GM12878 (cell line): ENCODE results near the gene ZBTB22. TPM values are rescaled to one million over a fixed set of nuclear protein-coding genes. Genes with fewer than 3 reads are reported as not detected.

ENCODE experiments used
- ATAC-seq: fragments of 200-7000 bp; cut with Tn5 transposase; 3 replicates; pipeline ENCODE4 v1.9.1; 2020; ENCODE audit warnings: mild to moderate bottlenecking, moderate library complexity
- BruUV-seq: library from RNA; stranded (reverse); fragments of 400-500 nt; replicated peaks from 2 replicates; lab custom pipeline; 2021; lab: Mats Ljungman, UMichigan
- CTCF ChIA-PET: fragments of 300-600 bp; sonication (Branson Sonifier 250); formaldehyde crosslinking; extraction: SDS; loops from one replicate; lab custom pipeline; 2021; ENCODE audit warnings: inconsistent platforms; lab: Yijun Ruan, JAX
- POLR2A ChIA-PET: fragments of 350-600 bp; formaldehyde crosslinking; extraction: SDS; loops from one replicate; lab custom pipeline; 2021; ENCODE audit warnings: inconsistent platforms; lab: Charles Lee
- RAD21 ChIA-PET: fragments of 300-600 bp; sonication (Branson Sonifier 250); formaldehyde crosslinking; loops from one replicate; lab custom pipeline; 2023; ENCODE audit warnings: antibody characterized with exemption; ENCODE audit not compliant: unreplicated experiment; lab: Charles Lee
- SMC1A ChIA-PET: fragments of 300-600 bp; sonication (Branson Sonifier 250); formaldehyde crosslinking; loops from one replicate; lab custom pipeline; 2023; ENCODE audit not compliant: unreplicated experiment, uncharacterized antibody; lab: Charles Lee
- DNase-seq: peaks from one replicate; pipeline ENCODE4 v3.0.0-alpha.2; 2011; ENCODE audit warnings: low read depth, low spot score
- FAIRE-seq: peaks from 3 replicates; lab custom pipeline; 2011; peaks lifted over from hg19 to GRCh38; lab: Jason Lieb, UNC
- H2AFZ ChIP-seq: 2 replicates; pipeline ENCODE4 v1.6.0; 2011; ENCODE audit warnings: low read depth, low read length, control low read depth; ENCODE audit not compliant: control insufficient read depth
- H3K27ac ChIP-seq: 2 replicates; pipeline ENCODE4 v1.5.1; 2011; ENCODE audit warnings: control low read depth; ENCODE audit not compliant: control insufficient read depth, insufficient read depth
- H3K27me3 ChIP-seq, 2 experiments: replicated peaks in 1 of 2; 2 replicates each; pipeline versions ENCODE4 v1.6.0 to v1.6.1; 2011; ENCODE audit warnings: low read length in 1 of 2; ENCODE audit not compliant: control insufficient read depth in 2 of 2, insufficient read depth in 2 of 2
- H3K36me3 ChIP-seq, 2 experiments: 2 replicates each; pipeline ENCODE4 v1.5.1; 2011; ENCODE audit warnings: low read length in 1 of 2; ENCODE audit not compliant: control insufficient read depth in 2 of 2, insufficient read depth in 2 of 2
- H3K4me1 ChIP-seq: 2 replicates; pipeline ENCODE4 v1.6.1; 2011; ENCODE audit warnings: mild to moderate bottlenecking, low read length, moderate library complexity, mixed read lengths; ENCODE audit not compliant: control insufficient read depth, insufficient read depth
- H3K4me2 ChIP-seq: 2 replicates; pipeline ENCODE4 v1.6.0; 2011; ENCODE audit warnings: control low read depth; ENCODE audit not compliant: control insufficient read depth, insufficient read depth
- H3K4me3 ChIP-seq: fragments of 200-600 bp; sonication (generic); 2 replicates; pipeline ENCODE4 v1.5.1; 2016
- H3K79me2 ChIP-seq: 2 replicates; pipeline ENCODE4 v1.6.0; 2011; ENCODE audit warnings: low read length; ENCODE audit not compliant: control insufficient read depth, insufficient read depth
- H3K9ac ChIP-seq: 2 replicates; pipeline ENCODE4 v1.8.0; 2011; ENCODE audit warnings: low read length, control low read depth, mixed read lengths; ENCODE audit not compliant: control insufficient read depth, insufficient read depth
- H3K9me3 ChIP-seq: replicated peaks from 3 replicates; pipeline ENCODE4 v1.5.1; 2011; ENCODE audit warnings: mild to moderate bottlenecking, low read length; ENCODE audit not compliant: control insufficient read depth, insufficient read depth
- H4K20me1 ChIP-seq: 2 replicates; pipeline ENCODE4 v1.6.0; 2011; ENCODE audit not compliant: control insufficient read depth, insufficient read depth
- ATF2 ChIP-seq: IDR thresholded peaks from 2 replicates; pipeline ENCODE4 v1.6.1; 2012; ENCODE audit warnings: low read length, inconsistent platforms
- CBX3 ChIP-seq: fragments of 200-600 bp; sonication (generic); IDR thresholded peaks from 2 replicates; pipeline ENCODE4 v1.6.1; 2016; ENCODE audit warnings: low read depth, borderline replicate concordance
- GABPA ChIP-seq: IDR thresholded peaks from 2 replicates; pipeline ENCODE4 v1.6.1; 2014; ENCODE audit warnings: antibody characterized with exemption, low read depth, mild to moderate bottlenecking, inconsistent platforms
- HCFC1 ChIP-seq: fragments of 150-350 bp; IDR thresholded peaks from 2 replicates; pipeline ENCODE4 v1.6.1; 2014; ENCODE audit warnings: low read length
- RELA ChIP-seq: fragments of 450-650 bp; IDR thresholded peaks from 2 replicates; pipeline ENCODE4 v1.8.0; 2014; ENCODE audit warnings: borderline replicate concordance; ENCODE audit not compliant: partially characterized antibody
- RFX5 ChIP-seq: IDR thresholded peaks from 2 replicates; pipeline ENCODE4 v1.6.1; 2011; ENCODE audit warnings: low read depth, low read length, improper control_type of control experiment
- RUNX3 ChIP-seq: IDR thresholded peaks from 2 replicates; pipeline ENCODE4 v1.6.1; 2012; ENCODE audit warnings: low read length, inconsistent platforms
- SMC3 ChIP-seq: IDR thresholded peaks from 2 replicates; pipeline ENCODE4 v1.6.1; 2011; ENCODE audit warnings: low read length, improper control_type of control experiment, borderline replicate concordance
- ZBTB40 ChIP-seq: fragments of 450-650 bp; IDR thresholded peaks from 2 replicates; pipeline ENCODE4 v1.6.1; 2016; ENCODE audit warnings: mild to moderate bottlenecking, moderate library complexity, borderline replicate concordance
- ZNF217 ChIP-seq: fragments of 450-650 bp; IDR thresholded peaks from 2 replicates; pipeline ENCODE4 v1.6.1; 2017; ENCODE audit warnings: antibody characterized with exemption, mild to moderate bottlenecking
- ZNF274 ChIP-seq: IDR thresholded peaks from one replicate; pipeline ENCODE4 v1.8.0; 2011; ENCODE audit not compliant: insufficient read length, insufficient read depth
- WGBS: methylation state at CpG from one replicate; pipeline ENCODE4 v1.1.6; 2016; ENCODE audit warnings: low lambda C conversion rate; ENCODE audit not compliant: insufficient replicate concordance, insufficient coverage; ENCODE audit errors: missing lambda C conversion rate; 5-methylcytosine and 5-hydroxymethylcytosine counted together
- in situ Hi-C: fragments of 300-500 bp; cut with MboI; formaldehyde crosslinking; loops from 9 replicates; pipeline ENCODE4 v1.14.3; 2018; ENCODE audit warnings: mixed read lengths
- intact Hi-C: fragments of 100-400 bp; cut with micrococcal nuclease; formaldehyde crosslinking; loops from one replicate; pipeline ENCODE4 v1.14.2; 2022; ENCODE audit not compliant: unreplicated experiment
- polyA plus RNA-seq, 11 experiments: library from polyadenylated mRNA; depleted of rRNA in 4 of 11; unstranded in 6 of 11; stranded (reverse) in 5 of 11; fragments of >200 nt; fragmentation: Nextera tagmentation in 4 of 11; fragmentation: Illumina TruSeq in 1 of 11; extraction: Ambion mirVana in 4 of 11; extraction: Trizol in 1 of 11; gene quantifications; 1 replicate in 1 of 11; 2 replicates in 10 of 11; pipeline versions ENCODE4 v1.2.1 to v1.2.3, GENCODE V29; 2011 to 2016; ENCODE audit warnings: inconsistent platforms in 2 of 11, missing spikeins in 2 of 11, low read depth in 1 of 11
- total RNA-seq, 4 experiments: library from RNA; depleted of rRNA in 3 of 4; stranded (reverse); fragments of >200 nt in 3 of 4; fragmentation: Illumina TruSeq in 1 of 4; extraction: Trizol in 1 of 4; gene quantifications; 2 replicates each; pipeline versions ENCODE4 v1.2.1 to v1.2.3, GENCODE V29; 2013 to 2021
- TF ChIP-seq, protein P1 (sequence below): fragments of 450-650 bp; IDR thresholded peaks from 2 replicates; pipeline ENCODE4 v1.6.1; 2018; ENCODE audit warnings: borderline replicate concordance, mild to moderate bottlenecking; ENCODE audit not compliant: partially characterized antibody
- TF ChIP-seq, protein P2 (sequence below): IDR thresholded peaks from 2 replicates; pipeline ENCODE4 v1.6.1; 2012; ENCODE audit warnings: low read depth, low read length, improper control_type of control experiment
- TF ChIP-seq, protein P3 (sequence below): IDR thresholded peaks from 2 replicates; pipeline ENCODE4 v1.6.1; 2011; ENCODE audit warnings: low read depth, mild to moderate bottlenecking, low read length, moderate library complexity, borderline replicate concordance; ENCODE audit errors: extremely low read depth

ZBTB22 gene
- total and polyA plus RNA-seq, 10 of the 15 experiments (the other 5 are each of a cell fraction or from before 2014, with no cell fraction given) = 0.11 to 9.9 (median 4.8) TPM

- RAD21 ChIA-PET = interaction anchor here (2.0 kb wide), 1 partner anchor 9 kb away, joined by 6 read pairs; no protein-coding TSS in a partner anchor
- POLR2A ChIA-PET = interaction anchor here (0.7 to 1.5 kb wide), 4 partner anchors 10 to 38 kb away, joined by 3 to 4 read pairs (median 4); partner anchors contain the start of gene ZBTB22
- no TSS peak for BruUV-seq
- no peak overlapping the region for H3K4me2 ChIP-seq
- H3K36me3 ChIP-seq = no peaks in the 10 kb centered on the region
- FAIRE-seq = no peak
- DNase-seq = no peak
- no peaks in the 10 kb centered on the region for H3K27me3 ChIP-seq
- intact Hi-C loops (no loop called here), in situ Hi-C loops (no loop called here)
- no peak overlapping the region for H3K9ac ChIP-seq
- H3K27ac ChIP-seq = no peak overlapping the region
- peaks cover 6% of the 10 kb centered on the region; the same call in 1 of the 2 replicates for H3K4me1 ChIP-seq
- no peaks in the 10 kb centered on the region for H3K9me3 ChIP-seq
- CTCF ChIA-PET = interaction anchor here (1.1 to 5.6 kb wide), 2 partner anchors 9 to 77 kb away, joined by 3 to 25 read pairs; no protein-coding TSS in a partner anchor
- ATAC-seq = 0 out of 3 replicates have a peak, but pooled peaks have one; percentile 27
- SMC1A ChIA-PET = interaction anchor here (2.5 kb wide), 1 partner anchor 9 kb away, joined by 17 read pairs; no protein-coding TSS in a partner anchor
- H2AFZ ChIP-seq = no peak overlapping the region
- no peak overlapping the region for H3K4me3 ChIP-seq
- WGBS = 84% methylated on average over 3 of the region's 4 CpGs
- H4K20me1 ChIP-seq = no peaks in the 10 kb centered on the region
- H3K79me2 ChIP-seq = no peaks in the 10 kb centered on the region
- no peak for TF ChIP-seq ZNF274
- TF ChIP-seq ATF2 = peak; percentile 43; the same call in 1 of the 2 replicates
- no peak for TF ChIP-seq CBX3
- TF ChIP-seq ZBTB40 = no peak
- TF ChIP-seq, protein P1, sequence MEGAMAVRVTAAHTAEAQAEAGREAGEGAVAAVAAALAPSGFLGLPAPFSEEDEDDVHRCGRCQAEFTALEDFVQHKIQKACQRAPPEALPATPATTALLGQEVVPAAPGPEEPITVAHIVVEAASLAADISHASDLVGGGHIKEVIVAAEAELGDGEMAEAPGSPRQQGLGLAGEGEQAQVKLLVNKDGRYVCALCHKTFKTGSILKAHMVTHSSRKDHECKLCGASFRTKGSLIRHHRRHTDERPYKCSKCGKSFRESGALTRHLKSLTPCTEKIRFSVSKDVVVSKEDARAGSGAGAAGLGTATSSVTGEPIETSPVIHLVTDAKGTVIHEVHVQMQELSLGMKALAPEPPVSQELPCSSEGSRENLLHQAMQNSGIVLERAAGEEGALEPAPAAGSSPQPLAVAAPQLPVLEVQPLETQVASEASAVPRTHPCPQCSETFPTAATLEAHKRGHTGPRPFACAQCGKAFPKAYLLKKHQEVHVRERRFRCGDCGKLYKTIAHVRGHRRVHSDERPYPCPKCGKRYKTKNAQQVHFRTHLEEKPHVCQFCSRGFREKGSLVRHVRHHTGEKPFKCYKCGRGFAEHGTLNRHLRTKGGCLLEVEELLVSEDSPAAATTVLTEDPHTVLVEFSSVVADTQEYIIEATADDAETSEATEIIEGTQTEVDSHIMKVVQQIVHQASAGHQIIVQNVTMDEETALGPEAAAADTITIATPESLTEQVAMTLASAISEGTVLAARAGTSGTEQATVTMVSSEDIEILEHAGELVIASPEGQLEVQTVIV = no peak
- no peak for TF ChIP-seq ZNF217
- no peak for TF ChIP-seq RELA
- TF ChIP-seq, protein P2, sequence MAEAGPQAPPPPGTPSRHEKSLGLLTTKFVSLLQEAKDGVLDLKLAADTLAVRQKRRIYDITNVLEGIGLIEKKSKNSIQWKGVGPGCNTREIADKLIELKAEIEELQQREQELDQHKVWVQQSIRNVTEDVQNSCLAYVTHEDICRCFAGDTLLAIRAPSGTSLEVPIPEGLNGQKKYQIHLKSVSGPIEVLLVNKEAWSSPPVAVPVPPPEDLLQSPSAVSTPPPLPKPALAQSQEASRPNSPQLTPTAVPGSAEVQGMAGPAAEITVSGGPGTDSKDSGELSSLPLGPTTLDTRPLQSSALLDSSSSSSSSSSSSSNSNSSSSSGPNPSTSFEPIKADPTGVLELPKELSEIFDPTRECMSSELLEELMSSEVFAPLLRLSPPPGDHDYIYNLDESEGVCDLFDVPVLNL = no peak
- TF ChIP-seq, protein P3, sequence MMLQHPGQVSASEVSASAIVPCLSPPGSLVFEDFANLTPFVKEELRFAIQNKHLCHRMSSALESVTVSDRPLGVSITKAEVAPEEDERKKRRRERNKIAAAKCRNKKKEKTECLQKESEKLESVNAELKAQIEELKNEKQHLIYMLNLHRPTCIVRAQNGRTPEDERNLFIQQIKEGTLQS = no peak
- TF ChIP-seq HCFC1 = no peak
- TF ChIP-seq GABPA = no peak
- TF ChIP-seq RFX5 = no peak
- TF ChIP-seq SMC3 = no peak
- peak; percentile 56; the same call in 1 of the 2 replicates for TF ChIP-seq RUNX3
Measured at GRCh38 chr6:33335916-33336315, 18.4 kb upstream of the ZBTB22 start.
